ENCODE results near the gene CRELD2.

CRELD2 gene

DNA sequence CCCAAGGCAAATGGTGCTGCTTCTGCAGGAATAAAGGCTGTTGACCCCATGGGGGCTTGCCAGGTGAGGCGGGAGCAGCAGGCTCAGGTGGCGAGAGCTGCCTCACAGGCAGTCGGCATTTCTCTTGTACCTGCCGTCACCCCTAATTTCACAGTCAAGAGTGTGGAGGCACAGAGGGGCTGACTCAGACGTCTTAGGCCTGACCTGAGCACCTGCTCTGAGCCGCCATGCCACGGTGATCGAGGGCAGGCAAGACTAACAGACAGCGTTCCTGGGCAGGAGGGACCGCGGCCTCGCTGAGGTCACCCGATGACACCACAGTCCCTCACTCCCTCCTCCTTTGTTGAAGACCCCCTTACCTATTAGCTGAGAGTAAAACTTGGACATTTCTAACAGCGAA is 5.4 kb upstream of the CRELD2 start:
- DNase-seq (ENCODE audit: low spot score), result no peak

GRCh38 chr22:49913446-49913845 is 5.0 kb upstream of the CRELD2 start:
- no peak for DNase-seq (ENCODE audit: low spot score)

DNA sequence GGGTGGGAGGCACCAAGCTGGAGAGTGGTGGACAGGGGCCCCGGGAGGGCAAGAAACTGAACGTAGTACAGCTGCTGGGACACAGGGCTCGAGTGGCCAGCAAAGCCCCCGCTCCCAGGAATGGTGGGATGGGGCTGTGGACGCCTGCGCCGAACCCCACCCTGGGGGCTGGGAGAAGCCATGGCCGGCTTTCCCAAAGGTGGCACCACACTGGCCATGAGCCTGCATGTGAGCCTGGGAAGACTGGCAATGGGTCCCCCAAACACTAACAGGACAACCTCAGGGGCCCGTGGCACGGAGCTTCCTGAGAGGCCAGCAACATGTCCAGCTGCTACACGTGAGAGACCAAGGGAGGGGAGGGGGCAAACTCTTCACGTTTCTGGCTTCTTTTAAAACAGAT is 4.2 kb upstream of the CRELD2 start:
- no peak for DNase-seq (ENCODE audit: low spot score)

GRCh38 chr22:49915610-49916009 is 2.8 kb upstream of the CRELD2 start:
- no peak for DNase-seq (ENCODE audit: low spot score)

DNA sequence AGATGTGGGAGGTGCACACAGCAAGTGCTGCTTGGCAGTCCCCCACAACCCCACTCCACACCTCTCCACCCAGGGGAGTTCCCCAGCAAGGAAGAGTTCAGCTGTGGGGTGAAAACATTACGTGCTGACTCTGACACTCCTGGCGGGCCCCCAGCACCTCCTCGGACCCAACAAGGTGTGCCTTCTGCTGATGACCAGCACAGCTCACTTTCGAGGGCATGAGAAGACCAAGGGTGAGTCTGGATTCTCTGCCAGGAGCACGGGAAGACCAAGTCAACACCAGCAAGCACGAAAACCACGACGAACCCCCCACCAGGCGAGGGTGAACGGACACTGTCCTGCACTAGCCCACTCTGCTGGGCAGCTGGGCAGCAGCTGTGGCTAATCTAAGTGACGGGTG is 1.6 kb upstream of the CRELD2 start:
- no peak for DNase-seq (ENCODE audit: low spot score)

- DNase-seq (ENCODE audit: low spot score), result no peak
These were observed 762 bp downstream of the CRELD2 start for GRCh38 chr22:49918911-49919881.

DNA sequence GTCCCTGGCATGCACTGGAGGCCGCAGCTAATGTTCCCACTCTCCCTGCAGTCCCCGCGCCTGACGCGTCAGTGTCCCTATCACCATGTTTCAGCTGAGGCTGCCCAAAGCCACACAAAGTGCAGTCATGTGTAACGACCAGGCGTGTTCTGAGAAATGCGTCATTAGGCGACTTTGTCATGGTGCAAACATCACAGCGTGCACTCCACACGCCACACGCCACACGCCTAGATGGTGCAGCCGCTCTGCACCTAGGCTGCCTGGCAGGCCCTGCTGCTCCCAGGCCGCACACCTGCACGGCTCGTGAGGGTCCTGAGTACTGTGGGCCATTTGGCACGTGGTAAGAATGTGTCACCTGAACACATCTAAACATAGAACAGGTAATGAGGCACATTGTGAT is 2.4 kb downstream of the CRELD2 start:
- DNase-seq (ENCODE audit: low spot score), result no peak

GRCh38 chr22:49921508-49922278 is 3.3 kb downstream of the CRELD2 start:
- DNase-seq (ENCODE audit: low spot score), result no peak

- no peak for DNase-seq (ENCODE audit: low spot score)
These were observed 4.0 kb downstream of the CRELD2 start for GRCh38 chr22:49922484-49922883.

GRCh38 chr22:49922926-49923325 is 4.5 kb downstream of the CRELD2 start:
- DNase-seq (ENCODE audit: low spot score), result no peak

- DNase-seq (ENCODE audit: low spot score), result no peak
These were observed 5.0 kb downstream of the CRELD2 start for GRCh38 chr22:49923445-49923844.

GRCh38 chr22:49924113-49924833 is 5.8 kb downstream of the CRELD2 start:
- no peak for DNase-seq (ENCODE audit: low spot score)

DNA sequence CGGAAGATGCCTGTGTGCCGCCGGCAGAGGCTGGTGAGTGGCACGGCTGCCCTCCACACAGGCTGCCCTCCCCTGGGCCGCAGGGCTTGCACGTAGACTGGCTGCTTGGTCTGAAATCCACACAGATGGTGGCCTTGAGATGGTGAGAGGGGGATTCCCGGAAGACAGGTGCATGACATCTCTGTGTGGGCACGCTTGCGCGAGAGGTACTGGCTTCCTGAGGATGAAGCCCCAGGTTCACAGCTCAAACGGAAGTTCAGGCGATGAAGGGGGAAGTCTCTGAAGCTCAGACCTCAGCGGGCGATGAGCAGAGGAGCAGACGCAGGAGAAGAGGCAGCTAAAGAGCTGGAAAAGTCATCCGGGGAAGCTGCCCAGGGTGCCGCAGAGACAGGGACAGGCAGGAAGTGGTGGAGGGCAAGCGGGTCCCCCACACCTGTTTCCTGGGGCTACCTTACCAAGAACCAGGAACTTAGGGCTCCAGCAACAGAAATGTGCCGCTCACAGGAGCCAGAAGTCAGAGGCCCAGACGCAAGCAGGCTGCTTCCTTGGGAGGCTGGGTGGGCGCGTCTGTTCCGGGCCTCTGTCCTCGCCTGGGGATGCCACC is 7.2 kb downstream of the CRELD2 start:
- no peak for DNase-seq (ENCODE audit: low spot score)

DNA sequence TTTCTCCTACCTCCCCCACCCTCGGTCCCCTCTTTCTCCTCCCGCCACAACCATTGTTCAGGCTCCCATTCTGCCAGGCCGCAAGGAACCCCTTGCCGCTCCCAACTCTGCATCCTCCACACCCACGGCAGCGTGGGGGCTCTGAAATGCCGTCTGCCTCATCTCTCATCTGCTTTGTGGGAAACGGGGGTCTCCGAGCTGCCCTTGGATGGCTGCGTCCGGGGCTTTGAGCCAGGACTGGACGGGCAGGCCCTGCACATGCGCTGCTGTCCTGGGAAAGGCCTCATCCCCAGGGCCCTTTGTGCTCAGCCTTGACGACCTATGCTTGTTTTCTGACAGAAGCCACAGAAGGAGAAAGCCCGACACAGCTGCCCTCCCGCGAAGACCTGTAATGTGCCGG is 8.5 kb downstream of the CRELD2 start:
- no peak for DNase-seq (ENCODE audit: low spot score)

GRCh38 chr22:49927483-49928184 is 9.2 kb downstream of the CRELD2 start:
- DNase-seq (ENCODE audit: low spot score), result no peak

DNA sequence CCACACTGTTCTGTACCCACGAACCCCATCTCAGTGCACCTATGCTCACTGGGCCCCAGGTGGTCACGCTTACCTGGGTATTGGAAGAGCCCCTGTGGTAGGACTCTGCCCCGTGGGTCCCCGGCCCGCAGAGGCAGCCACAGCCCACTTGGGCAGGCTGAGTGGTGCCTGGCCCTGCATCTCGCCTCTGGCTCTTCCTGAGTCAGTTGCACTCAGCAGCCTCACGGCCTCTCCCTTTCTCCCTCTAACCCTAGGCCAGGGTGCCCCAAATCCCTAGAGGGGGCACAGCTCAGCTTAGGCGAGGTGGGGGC is 9.7 kb downstream of the CRELD2 start:
- DNase-seq (ENCODE audit: low spot score), result no peak

GRCh38 chr22:49928555-49929210 is 10.2 kb downstream of the CRELD2 start:
- no peak for DNase-seq (ENCODE audit: low spot score)

GRCh38 chr22:49929211-49929979 is 11.0 kb downstream of the CRELD2 start:
- peak; percentile 66 for DNase-seq (ENCODE audit: low spot score)

GRCh38 chr22:49929994-49930575 is 11.7 kb downstream of the CRELD2 start:
- no peak for DNase-seq (ENCODE audit: low spot score)
